G401.6 (cell line): ENCODE results near the gene PRR36.

Experiments used
- FAIRE-seq: peaks from 2 replicates; lab custom pipeline; 2012; peaks lifted over from hg19 to GRCh38; lab: Jason Lieb, UNC

Gene PRR36

GRCh38 chr19:7871437-7872305 lies 2.5 kb downstream of the PRR36 start:
- FAIRE-seq, result peak; percentile 98

DNA sequence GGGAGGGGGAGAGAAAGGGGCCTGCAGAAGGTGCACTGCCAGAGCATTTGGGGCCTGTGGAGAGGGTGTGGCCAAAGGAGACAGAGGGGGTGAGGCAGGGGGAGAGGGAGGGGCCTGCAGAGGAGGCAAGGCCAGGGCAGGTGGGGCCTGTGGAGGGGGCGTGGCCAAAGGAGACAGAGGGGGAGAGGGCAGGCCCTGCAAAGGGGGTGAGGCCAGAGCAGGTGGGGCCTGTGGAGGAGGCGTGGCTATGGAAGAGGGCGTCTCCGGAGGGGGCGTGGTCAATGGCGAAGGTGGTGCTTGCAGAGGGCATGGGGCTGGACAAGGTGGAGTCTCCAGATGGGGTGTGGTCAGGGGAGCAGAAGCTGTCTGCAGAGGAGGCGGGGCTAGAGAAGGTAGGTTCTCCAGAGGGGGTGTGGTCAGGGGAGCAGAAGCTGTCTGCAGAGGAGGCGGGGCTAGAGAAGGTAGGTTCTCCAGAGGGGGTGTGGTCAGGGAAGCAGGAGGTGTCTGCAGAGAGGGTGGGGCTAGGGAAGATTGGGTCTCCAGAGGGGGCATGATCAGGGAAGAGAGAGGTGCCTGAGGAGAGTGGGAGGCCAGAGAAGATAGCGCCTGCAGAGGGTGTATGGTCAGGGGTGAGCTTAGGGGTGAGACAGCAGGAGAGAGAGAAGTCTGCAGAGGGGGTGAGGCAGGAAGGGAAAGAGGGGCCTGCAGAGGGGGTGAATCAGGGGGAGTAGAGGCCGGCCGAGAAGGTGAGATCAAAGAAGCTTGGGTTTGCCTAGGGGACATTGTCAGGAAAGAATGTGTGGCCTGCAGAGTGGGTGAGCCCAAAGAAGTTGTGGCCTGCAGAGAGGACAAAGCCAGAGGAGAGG lies 3.4 kb downstream of the PRR36 start:
- FAIRE-seq, result peak; percentile 99

DNA sequence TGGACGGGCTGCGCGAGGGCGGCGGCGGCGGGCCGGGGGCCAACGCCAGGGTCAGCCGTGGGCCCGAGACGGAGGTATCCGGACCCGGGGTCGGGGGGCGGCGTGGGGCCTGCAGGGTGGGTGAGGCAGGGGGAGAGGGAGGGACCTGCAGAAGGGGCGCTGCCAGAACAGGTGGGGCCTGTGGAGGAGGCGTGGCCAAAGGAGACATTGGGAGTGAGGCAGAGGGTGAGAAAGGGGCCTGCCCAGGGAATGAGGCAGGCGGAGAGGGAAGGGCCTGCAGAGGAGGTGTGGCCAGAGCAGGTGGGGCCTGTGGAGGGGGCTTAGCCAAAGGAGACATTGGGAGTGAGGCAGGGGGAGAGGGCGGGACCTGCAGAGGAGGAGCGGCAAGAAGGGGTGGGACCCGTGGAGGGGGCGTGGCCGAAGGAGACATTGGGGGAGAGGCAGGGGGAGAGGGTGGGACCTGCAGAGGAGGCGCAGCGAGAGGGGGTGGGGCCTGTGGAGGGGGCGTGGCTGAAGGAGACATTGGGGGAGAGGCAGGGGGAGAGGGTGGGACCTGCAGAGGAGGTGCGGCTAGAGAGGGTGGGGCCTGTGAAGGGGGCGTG lies 4.2 kb downstream of the PRR36 start:
- peak; percentile 87 for FAIRE-seq

DNA sequence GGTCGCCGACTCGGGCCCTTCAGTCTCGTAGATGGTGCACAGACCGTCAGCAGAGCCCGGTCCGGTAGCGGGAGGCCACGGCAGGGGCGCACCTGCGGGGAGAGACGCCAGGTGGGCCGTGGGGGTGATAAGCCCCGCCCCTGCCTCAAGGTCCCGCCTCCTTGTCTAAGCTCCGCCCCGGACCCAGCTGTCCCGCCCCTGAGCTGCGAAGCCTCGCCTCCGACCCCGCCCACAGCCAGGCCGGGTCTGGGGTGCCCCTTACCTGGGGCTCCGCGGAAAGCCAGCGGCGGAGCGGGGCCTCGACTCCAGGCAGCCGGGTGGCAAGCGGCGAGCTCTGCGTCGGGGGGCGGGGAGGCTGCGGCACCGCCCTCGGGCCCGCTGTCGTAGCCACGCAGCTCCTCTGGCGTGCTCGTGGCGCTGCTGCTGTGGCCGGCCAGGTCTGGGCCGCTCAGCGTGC lies 4.7 kb downstream of the PRR36 start:
- no peak for FAIRE-seq

GRCh38 chr19:7868671-7869452 lies 5.3 kb downstream of the PRR36 start:
- FAIRE-seq, result peak; percentile 98

DNA sequence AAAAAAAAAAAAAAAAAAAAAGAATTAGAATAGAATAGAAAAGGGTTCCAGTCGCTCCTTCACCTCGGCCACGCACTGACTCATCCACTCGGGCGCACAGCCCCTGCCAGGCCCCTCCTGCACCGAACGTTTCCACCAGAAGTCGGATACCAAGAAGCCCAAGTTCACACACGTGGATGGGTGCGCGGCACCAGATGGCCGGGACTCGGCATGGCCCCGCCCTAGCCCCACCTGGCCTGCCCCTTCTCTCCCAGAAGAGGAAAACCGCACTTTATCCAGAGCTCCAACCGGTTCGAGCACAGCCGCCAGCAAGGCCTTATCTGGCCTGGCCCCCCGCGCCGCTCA lies 5.9 kb downstream of the PRR36 start:
- FAIRE-seq, result no peak

GRCh38 chr19:7867092-7867844 lies 6.9 kb downstream of the PRR36 start:
- FAIRE-seq, result no peak

DNA sequence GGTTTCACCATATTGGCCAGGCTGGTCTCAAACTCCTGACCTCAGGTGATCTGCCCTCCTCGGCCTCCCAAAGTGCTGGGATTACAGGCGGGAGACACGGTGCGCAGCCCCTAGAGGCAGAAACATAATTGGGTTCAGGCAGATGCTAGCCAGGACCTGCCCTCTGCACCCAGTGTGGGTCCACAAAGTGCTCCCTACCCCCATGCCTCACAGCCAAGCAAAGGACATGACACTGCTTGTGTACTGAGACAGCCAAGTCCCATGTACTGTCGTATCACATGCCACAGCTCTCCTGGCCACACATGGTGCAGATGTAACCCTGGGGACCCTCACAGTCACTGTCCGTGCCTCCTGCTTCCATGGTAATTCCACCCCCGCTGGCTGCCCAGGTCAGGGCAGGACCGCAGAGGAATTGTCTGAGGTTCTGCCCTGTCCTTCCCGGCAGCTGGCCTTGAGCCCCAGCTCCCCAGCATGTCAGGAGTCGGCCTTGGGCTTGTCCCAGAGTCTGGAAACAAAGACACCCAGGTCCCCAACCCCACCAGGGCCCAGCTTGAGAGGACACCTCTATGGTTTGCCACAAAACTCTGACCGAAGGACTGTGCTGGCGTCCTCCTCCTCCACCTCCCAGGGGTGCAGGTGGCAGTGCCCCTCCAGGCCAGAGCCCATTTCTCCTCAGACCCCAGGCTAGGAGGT lies 7.6 kb downstream of the PRR36 start:
- no peak for FAIRE-seq

DNA sequence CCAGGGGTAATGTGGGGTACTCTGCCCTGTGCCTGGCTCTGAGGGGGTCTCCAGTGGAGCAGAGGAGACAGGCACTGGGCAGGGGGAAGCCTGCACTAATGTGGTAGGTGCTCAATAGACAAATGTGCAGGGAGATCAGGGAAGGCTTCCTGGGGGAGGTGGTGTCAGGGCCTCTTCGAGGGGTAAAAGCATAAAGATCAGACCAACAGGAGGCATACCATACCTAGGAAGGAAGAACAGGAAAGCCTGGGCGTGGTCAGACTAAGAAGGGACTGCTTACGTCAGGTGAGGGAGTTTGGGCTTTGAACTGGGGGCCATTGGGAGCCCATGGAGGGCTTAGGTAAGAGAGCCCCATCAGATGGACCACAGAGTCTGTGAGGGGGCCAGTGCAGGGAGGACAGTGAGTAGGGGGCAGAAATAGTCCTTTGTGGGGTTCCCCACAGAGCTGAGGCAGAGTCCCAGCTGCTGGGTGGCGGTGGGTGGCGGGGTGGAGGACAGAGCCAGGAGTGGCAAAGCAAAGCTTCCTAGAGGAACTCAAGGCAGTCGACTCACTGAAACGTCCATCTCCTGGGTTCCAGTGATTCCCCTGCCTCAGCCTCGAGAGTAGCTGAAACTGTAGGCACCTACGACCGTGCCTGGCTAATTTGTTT lies 8.8 kb downstream of the PRR36 start:
- FAIRE-seq, result no peak

- FAIRE-seq, result no peak
Measured at GRCh38 chr19:7864690-7865074, 9.5 kb downstream of the PRR36 start.

GRCh38 chr19:7863971-7864689 lies 10.1 kb downstream of the PRR36 start:
- FAIRE-seq, result no peak

DNA sequence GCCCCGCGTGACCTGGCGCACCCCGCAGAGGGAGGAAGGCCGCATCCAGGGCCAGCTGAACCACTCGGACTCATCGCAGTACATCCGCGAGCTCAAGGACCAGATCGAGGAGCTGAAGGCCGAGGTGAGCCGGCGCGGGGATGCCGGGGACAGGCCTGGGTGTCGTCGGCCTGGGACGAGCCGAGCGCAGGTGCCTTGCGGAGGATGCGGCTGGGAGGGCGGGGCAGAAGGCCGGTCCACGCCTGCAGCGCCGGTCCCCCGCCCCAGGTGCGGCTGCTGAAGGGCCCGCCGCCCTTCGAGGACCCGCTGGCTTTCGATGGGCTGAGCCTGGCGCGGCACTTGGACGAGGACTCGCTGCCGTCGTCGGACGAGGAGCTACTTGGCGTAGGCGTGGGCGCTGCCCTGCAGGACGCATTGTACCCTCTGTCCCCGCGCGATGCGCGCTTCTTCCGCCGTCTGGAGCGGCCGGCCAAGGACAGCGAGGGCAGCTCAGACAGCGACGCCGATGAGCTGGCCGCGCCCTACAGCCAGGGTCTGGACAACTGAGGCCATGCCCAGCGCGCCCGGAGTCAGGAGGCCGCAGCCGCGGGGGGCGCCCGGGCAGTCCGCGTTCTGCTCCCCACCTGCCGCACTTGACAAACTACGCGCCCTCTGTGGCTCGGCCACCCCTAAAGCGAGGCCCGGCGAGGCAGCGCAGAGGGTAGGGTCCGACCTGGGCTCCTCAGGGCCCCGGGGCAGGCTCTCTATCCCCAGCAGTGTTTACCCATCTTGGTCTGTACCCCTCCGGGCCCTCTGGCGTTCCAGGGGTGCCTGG lies 10.8 kb downstream of the PRR36 start:
- FAIRE-seq, result no peak

DNA sequence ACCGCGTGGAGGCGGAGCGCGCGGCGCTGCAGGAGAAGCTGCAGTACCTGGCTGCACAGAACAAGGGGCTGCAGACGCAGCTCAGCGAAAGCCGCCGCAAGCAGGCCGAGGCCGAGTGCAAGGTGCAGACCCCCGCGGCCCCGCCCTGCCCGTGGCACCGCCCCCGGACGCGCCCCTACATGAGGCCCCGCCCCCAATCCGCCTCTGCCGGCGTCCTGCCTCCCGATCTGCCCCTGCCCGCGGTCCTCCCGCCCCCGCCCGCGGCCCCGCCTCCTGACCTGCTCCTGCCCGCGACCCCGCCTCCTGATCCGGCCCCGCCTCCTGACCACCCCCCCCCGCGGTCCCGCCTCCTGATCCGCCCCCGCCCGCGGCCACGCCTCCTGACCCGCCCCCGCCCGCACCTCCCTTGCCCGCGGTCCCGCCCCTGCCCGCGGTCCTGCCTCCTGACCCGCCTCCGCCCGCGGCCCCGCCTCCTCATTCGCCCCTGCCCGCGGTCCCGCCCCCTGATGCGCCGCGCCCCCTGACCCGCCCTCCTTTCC lies 11.7 kb downstream of the PRR36 start:
- FAIRE-seq, result no peak

GRCh38 chr19:7861619-7862412 lies 12.4 kb downstream of the PRR36 start:
- FAIRE-seq, result no peak

DNA sequence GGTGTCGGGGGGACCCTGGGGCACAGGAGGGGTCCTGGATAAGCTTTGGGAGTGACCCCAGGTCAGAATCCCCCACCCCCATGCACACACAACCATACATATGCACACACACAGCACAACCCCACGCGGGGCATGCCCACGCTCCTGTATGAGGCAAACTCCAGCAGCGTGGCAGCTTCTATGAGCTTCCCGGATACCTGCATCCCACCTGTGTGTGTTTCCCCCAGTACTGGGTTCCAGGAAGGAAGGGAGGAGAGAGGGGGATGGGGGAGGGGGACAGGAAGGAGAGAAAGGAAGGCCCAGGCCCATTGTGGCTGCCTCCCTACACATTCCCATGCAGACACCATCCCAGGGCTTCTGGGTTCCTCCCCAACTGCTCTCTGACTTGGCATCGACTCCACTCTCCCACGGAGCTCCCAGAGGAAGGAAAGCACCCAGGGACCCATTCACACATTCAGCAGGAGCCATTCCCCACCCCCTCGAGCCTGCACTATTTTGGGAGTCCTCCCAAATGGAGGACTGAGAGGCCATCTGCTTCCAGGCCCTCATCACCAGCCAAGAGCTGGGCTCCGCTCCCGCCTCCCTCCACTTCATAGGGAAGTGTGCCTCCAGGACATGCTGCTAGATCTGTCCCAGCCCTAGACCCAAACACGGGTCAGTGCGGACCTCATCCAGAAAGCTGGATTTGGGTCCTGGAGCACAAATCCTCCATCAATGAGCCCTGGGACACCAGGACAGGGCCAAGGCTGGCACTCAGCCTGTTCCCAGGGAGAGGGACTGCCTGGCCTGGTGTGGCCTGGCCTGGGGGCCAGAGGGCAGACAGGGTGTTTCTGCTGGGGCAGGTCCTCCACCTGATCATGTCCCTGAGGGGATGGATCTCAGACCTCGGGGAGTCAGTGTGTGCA lies 13.2 kb downstream of the PRR36 start:
- FAIRE-seq, result no peak
